Muscle layer of colon (tissue), 2 donors: Measurements from ENCODE around the gene CASQ2.

Source experiments
- H3K27ac ChIP-seq: one replicate; pipeline ENCODE4 v1.7.0; 2013; ENCODE audit warnings: low read depth, mild to moderate bottlenecking, low read length, moderate library complexity
- H3K27me3 ChIP-seq, 2 donors: one replicate each; pipeline ENCODE4 v1.7.0; 2013; ENCODE audit warnings: low read length in 2 of 2, mild to moderate bottlenecking in 2 of 2; ENCODE audit not compliant: insufficient read depth in 2 of 2, control insufficient read depth in 1 of 2
- H3K36me3 ChIP-seq: one replicate; pipeline ENCODE4 v1.7.0; 2013; ENCODE audit warnings: mild to moderate bottlenecking, low read length; ENCODE audit not compliant: insufficient read depth
- H3K4me1 ChIP-seq: one replicate; pipeline ENCODE4 v1.7.0; 2013; ENCODE audit warnings: mild to moderate bottlenecking, low read length; ENCODE audit not compliant: insufficient read depth
- H3K4me3 ChIP-seq, 2 donors: one replicate each; pipeline ENCODE4 v1.7.0; 2013; ENCODE audit warnings: low read length in 2 of 2, low read depth in 1 of 2, mild to moderate bottlenecking in 1 of 2, moderate library complexity in 1 of 2
- H3K9ac ChIP-seq: one replicate; pipeline ENCODE4 v1.7.0; 2013; ENCODE audit warnings: low read length
- H3K9me3 ChIP-seq: one replicate; pipeline ENCODE4 v1.7.0; 2013; ENCODE audit warnings: mild to moderate bottlenecking, low read length
- donor health status: abdominal sarcoma.
- donor health status: Adenocarcinoma of cecum.

The CASQ2 gene

DNA sequence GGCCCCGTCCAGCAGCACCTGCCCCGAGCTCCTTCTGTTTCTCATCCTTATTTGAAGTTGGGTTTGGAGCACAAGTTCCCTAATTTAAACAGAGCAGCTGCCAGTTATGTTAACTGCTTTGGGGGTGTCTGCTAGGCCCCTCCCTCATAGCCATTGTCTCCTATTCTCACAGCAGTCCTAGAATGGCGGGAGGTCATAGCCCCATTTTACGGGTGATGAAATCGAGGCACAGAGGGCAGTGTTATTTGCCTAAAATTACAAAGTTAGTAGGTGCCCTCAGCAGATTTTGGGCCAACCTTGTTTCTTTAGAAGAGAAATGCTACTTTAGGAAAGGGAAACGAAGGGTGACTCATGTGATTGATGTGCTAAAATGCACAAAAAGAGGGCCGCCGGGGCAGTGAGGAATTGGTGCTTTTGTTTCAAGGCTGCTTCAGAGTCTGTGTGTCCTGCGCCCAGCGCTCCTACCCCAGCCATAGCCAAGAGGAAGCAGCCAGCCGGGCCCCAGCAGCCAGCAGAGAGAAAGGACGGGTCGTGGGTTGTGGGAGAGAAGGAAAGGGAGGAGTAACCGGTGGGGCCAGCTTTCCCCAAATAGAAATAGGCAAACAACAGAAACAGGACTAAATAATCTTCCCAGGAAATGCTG is 113.7 kb downstream of the CASQ2 start:
- no peaks in the 10 kb centered on the region for H3K9me3 ChIP-seq
- H3K36me3 ChIP-seq: peaks cover 18% of the 10 kb centered on the region
- no peaks in the 10 kb centered on the region for H3K27me3 ChIP-seq
- peaks cover 27% of the 10 kb centered on the region for H3K4me1 ChIP-seq
- no peak overlapping the region for H3K9ac ChIP-seq
- no peak overlapping the region for H3K4me3 ChIP-seq
- no peak overlapping the region for H3K27ac ChIP-seq

DNA sequence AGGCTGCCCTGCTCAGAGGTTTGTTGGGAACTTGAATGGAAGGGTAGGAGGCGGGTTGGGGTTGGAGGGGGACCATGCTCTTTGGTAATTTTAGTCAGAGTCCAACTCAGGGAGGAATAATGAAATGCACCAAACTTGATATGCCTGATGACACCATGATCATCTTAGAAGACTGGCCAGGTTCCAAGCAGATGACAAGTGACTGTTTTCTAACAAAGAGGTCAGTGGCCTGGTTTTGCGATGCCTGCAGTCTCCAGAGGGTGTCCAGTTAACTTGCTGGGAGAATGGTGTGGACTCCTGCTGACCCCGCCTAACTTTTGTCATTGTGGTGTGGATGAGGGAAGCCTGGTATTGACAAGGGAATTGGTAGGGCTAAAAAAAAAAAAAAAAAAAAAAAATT is 114.4 kb downstream of the CASQ2 start:
- Histone ChIP-seq H3K27ac (no peak overlapping the region), H3K9ac (no peak overlapping the region), H3K27me3 (no peaks in the 10 kb centered on the region), H3K4me1 (peaks cover 34% of the 10 kb centered on the region), H3K36me3 (peaks cover 17% of the 10 kb centered on the region), H3K4me3 (no peak overlapping the region), H3K9me3 (no peaks in the 10 kb centered on the region)

DNA sequence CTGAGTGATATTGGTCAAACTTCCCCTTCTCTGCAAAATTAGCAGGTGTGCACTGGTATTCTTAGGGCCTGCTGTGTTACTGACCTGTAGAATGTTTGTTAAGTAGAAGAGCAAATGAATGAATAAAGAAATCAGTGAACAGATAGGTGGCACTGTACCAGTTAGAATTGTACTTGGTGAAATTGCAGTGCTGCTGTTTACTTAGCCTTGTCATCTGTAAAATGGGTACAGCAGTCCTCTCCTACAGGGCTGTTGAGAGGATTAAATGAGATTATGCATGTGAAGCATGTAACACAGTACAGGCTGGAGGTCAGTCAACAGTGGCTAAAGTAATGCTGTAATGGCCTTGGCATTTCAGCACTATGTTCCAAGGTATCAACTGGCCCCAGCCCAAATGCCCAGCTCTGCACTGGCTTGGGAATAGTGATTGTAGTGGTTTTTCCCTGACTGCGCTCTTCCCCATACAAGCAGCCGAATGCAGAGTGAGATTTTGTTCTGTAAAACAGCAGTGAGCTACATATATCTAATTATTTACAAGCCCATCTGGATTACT is 116.2 kb downstream of the CASQ2 start:
- H3K9ac ChIP-seq: no peak overlapping the region
- no peak overlapping the region for H3K27ac ChIP-seq
- peaks cover 52% of the 10 kb centered on the region for H3K4me1 ChIP-seq
- no peaks in the 10 kb centered on the region for H3K9me3 ChIP-seq
- H3K27me3 ChIP-seq: no peaks in the 10 kb centered on the region
- peaks cover 17% of the 10 kb centered on the region for H3K36me3 ChIP-seq
- H3K4me3 ChIP-seq: no peak overlapping the region

GRCh38 chr1:115651391-115651790 is 117.1 kb downstream of the CASQ2 start:
- Histone ChIP-seq H3K36me3 (peaks cover 17% of the 10 kb centered on the region), H3K9ac (no peak overlapping the region), H3K4me3 (no peak overlapping the region), H3K9me3 (no peaks in the 10 kb centered on the region), H3K4me1 (peaks cover 54% of the 10 kb centered on the region), H3K27me3 (no peaks in the 10 kb centered on the region), H3K27ac (no peak overlapping the region)

DNA sequence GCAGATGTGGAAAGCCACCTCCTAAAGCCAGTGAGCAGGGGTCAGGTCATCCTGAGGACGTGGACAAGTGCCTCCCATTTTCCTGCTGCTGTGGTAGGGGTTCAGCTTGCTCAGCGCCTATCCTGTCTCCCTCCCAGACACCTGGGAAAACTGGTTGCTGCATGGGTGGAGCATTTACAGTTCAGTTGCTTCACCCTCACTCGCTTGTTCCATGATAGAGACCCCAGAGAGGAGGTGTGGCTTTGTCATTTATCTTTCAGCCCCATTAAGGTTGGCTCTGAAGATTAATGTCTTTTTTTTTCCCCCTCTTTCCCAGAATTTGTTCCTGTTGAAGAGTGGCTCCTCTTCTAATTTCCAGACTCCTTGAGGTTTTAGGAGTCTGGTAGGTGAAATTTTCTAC is 117.6 kb downstream of the CASQ2 start:
- Histone ChIP-seq H3K9me3 (no peaks in the 10 kb centered on the region), H3K27ac (no peak overlapping the region), H3K4me1 (peaks cover 54% of the 10 kb centered on the region), H3K4me3 (no peak overlapping the region), H3K9ac (no peak overlapping the region), H3K27me3 (no peaks in the 10 kb centered on the region), H3K36me3 (peaks cover 17% of the 10 kb centered on the region)
